GM19452 (cell line): ENCODE measurements around the gene MAPK8IP3.
A peak's percentile ranks its signal among the peaks of the same experiment; 100 is the strongest.
"Not testable (repeated sequence)": the region's sequence is repeated elsewhere in the genome, so short reads cannot be mapped to it uniquely, and the experiment has no call there.

Source experiments
- ATAC-seq: cut with Tn5 transposase; IDR thresholded peaks from one replicate; pipeline ENCODE4 v1.9.1; 2021; ENCODE audit not compliant: unreplicated experiment

The MAPK8IP3 gene

GRCh38 chr16:1710811-1711507 is 5.0 kb downstream of the MAPK8IP3 start:
- no peak for ATAC-seq

GRCh38 chr16:1712791-1713261 is 6.8 kb downstream of the MAPK8IP3 start:
- no peak for ATAC-seq

- peak; percentile 13 for ATAC-seq
Measured at GRCh38 chr16:1713331-1713730, 7.3 kb downstream of the MAPK8IP3 start.

GRCh38 chr16:1713933-1714332 is 7.9 kb downstream of the MAPK8IP3 start:
- ATAC-seq: peak; percentile 60

GRCh38 chr16:1715220-1715619 is 9.2 kb downstream of the MAPK8IP3 start:
- no peak for ATAC-seq

GRCh38 chr16:1718236-1718635 is 12.2 kb downstream of the MAPK8IP3 start:
- not testable (repeated sequence) for ATAC-seq

GRCh38 chr16:1719559-1720229 is 13.7 kb downstream of the MAPK8IP3 start:
- not testable (repeated sequence) for ATAC-seq

GRCh38 chr16:1721372-1721771 is 15.4 kb downstream of the MAPK8IP3 start:
- no peak for ATAC-seq

- ATAC-seq: no peak
Measured at GRCh38 chr16:1723450-1724147, 17.6 kb downstream of the MAPK8IP3 start.

GRCh38 chr16:1724491-1724890 is 18.5 kb downstream of the MAPK8IP3 start:
- no peak for ATAC-seq

GRCh38 chr16:1726661-1727502 is 20.9 kb downstream of the MAPK8IP3 start:
- ATAC-seq: no peak

- ATAC-seq: no peak
Measured at GRCh38 chr16:1727651-1728624, 21.9 kb downstream of the MAPK8IP3 start.

- no peak for ATAC-seq
Measured at GRCh38 chr16:1729026-1729425, 23.0 kb downstream of the MAPK8IP3 start.

- ATAC-seq: no peak
Measured at GRCh38 chr16:1729445-1729844, 23.4 kb downstream of the MAPK8IP3 start.

GRCh38 chr16:1731073-1731472 is 25.1 kb downstream of the MAPK8IP3 start:
- ATAC-seq: no peak

GRCh38 chr16:1731603-1732002 is 25.6 kb downstream of the MAPK8IP3 start:
- no peak for ATAC-seq

GRCh38 chr16:1732071-1732470 is 26.1 kb downstream of the MAPK8IP3 start:
- no peak for ATAC-seq

GRCh38 chr16:1732551-1732987 is 26.6 kb downstream of the MAPK8IP3 start:
- ATAC-seq: not testable (repeated sequence)

- ATAC-seq: no peak
Measured at GRCh38 chr16:1734123-1734522, 28.1 kb downstream of the MAPK8IP3 start.

- ATAC-seq: no peak
Measured at GRCh38 chr16:1734816-1735215, 28.8 kb downstream of the MAPK8IP3 start.
